CD4-positive, alpha-beta memory T cell (primary cell): ENCODE results near the gene SLC43A3. TPM values are rescaled to one million over a fixed set of nuclear protein-coding genes. Genes with fewer than 3 reads are reported as not detected.

ENCODE experiments used
- CTCF ChIA-PET: fragments of 350-600 bp; sonication (Branson Sonifier 250); formaldehyde crosslinking; loops from one replicate; lab custom pipeline; 2021; ENCODE audit warnings: inconsistent platforms; ENCODE audit not compliant: partially characterized antibody; lab: Charles Lee
- POLR2A ChIA-PET: fragments of 350-600 bp; sonication (Branson Sonifier 250); formaldehyde crosslinking; loops from one replicate; lab custom pipeline; 2021; ENCODE audit not compliant: partially characterized antibody; lab: Charles Lee
- DNase-seq, 5 donors: peaks; one replicate each; pipeline versions ENCODE4 v3.0.0 to v3.0.0-alpha.2; 2020 to 2022; ENCODE audit warnings: mixed read lengths in 1 of 5
- H3K27ac ChIP-seq: one replicate; pipeline ENCODE4 v1.7.0; 2013; ENCODE audit warnings: low read depth, low read length
- H3K27me3 ChIP-seq: 2 replicates; pipeline ENCODE4 v1.7.0; 2013; ENCODE audit warnings: mild to moderate bottlenecking, low read length, moderate library complexity; ENCODE audit not compliant: insufficient read depth
- H3K36me3 ChIP-seq: 2 replicates; pipeline ENCODE4 v1.7.0; 2013; ENCODE audit warnings: mild to moderate bottlenecking, low read length, moderate library complexity; ENCODE audit not compliant: insufficient read depth
- H3K4me1 ChIP-seq: 2 replicates; pipeline ENCODE4 v1.7.0; 2013; ENCODE audit warnings: mild to moderate bottlenecking, low read length, moderate library complexity; ENCODE audit not compliant: insufficient read depth
- H3K4me3 ChIP-seq, 2 donors: one replicate each; pipeline ENCODE4 v1.7.0; 2013; ENCODE audit warnings: low read length in 2 of 2, mild to moderate bottlenecking in 1 of 2
- H3K9me3 ChIP-seq, 2 donors: one replicate each; pipeline ENCODE4 v1.7.0; 2013; ENCODE audit warnings: low read length in 2 of 2, control low read depth in 1 of 2; ENCODE audit not compliant: control insufficient read depth in 1 of 2
- H3K27ac Mint-ChIP-seq, 7 donors: one replicate each; pipeline ENCODE4 v1.8.0; 2020 to 2021; ENCODE audit warnings: mixed read lengths in 7 of 7, mild to moderate bottlenecking in 6 of 7, inconsistent platforms in 3 of 7, moderate library complexity in 3 of 7
- H3K27me3 Mint-ChIP-seq, 2 donors: one replicate each; pipeline ENCODE4 v1.8.0; 2020 to 2021; ENCODE audit warnings: mixed read lengths in 2 of 2
- H3K36me3 Mint-ChIP-seq, 2 donors: one replicate each; pipeline ENCODE4 v1.8.0; 2020 to 2021; ENCODE audit warnings: mixed read lengths in 2 of 2, inconsistent platforms in 1 of 2, mild to moderate bottlenecking in 1 of 2
- H3K4me1 Mint-ChIP-seq, 4 donors: one replicate each; pipeline ENCODE4 v1.8.0; 2020 to 2021; ENCODE audit warnings: mixed read lengths in 4 of 4, mild to moderate bottlenecking in 1 of 4
- H3K4me3 Mint-ChIP-seq, 8 donors: one replicate each; pipeline ENCODE4 v1.8.0; 2020 to 2021; ENCODE audit warnings: mixed read lengths in 8 of 8, mild to moderate bottlenecking in 7 of 8, moderate library complexity in 6 of 8, inconsistent platforms in 3 of 8
- H3K9me3 Mint-ChIP-seq, 8 donors: one replicate each; pipeline ENCODE4 v1.8.0; 2020 to 2021; ENCODE audit warnings: mixed read lengths in 8 of 8, mild to moderate bottlenecking in 5 of 8, inconsistent platforms in 3 of 8, moderate library complexity in 1 of 8
- intact Hi-C: fragments of 100-400 bp; cut with micrococcal nuclease; formaldehyde crosslinking; loops from one replicate; pipeline ENCODE4 v1.15.1; 2023
- polyA plus RNA-seq, 2 donors: library from polyadenylated mRNA; unstranded; fragments of 300-500 nt; fragmentation: Illumina TruSeq; gene quantifications; one replicate each; pipeline ENCODE4 v1.2.3, GENCODE V29; 2021
- total RNA-seq, 2 experiments: library from RNA; stranded (reverse); gene quantifications; one replicate each; pipeline ENCODE4 v1.2.3, GENCODE V29; 2021

SLC43A3 gene
- total and polyA plus RNA-seq, 4 experiments from 2014 or later: 15.1 to 18.5 (median 16.7) TPM

- ChIA-PET POLR2A (no interaction called here), CTCF (interaction anchor here (1.7 kb wide), 1 partner anchor 28 kb away, joined by 9 read pairs; no protein-coding TSS in a partner anchor)
- Mint-ChIP-seq H3K9me3 (no peaks in the 10 kb centered on the region), H3K36me3 (no peaks in the 10 kb centered on the region), H3K27ac (peak overlapping the region in 2 of 7 donors; percentile 48 to 81), H3K4me3 (no peak overlapping the region), H3K4me1 (peaks cover 20 to 29% (median 24%) of the 10 kb centered on the region in 4 donors), H3K27me3 (no peaks in the 10 kb centered on the region)
- Histone ChIP-seq H3K36me3 (no peaks in the 10 kb centered on the region), H3K4me3 (no peak overlapping the region), H3K9me3 (no peaks in the 10 kb centered on the region), H3K4me1 (peaks cover 21% of the 10 kb centered on the region), H3K27ac (no peak overlapping the region), H3K27me3 (no peaks in the 10 kb centered on the region)
- intact Hi-C loops: loop anchor here (5.0 kb wide), 2 partner anchors 83 to 103 kb away; no protein-coding TSS in a partner anchor
- no peak for DNase-seq
Observed at GRCh38 chr11:57429946-57430345, 3.0 kb upstream of the SLC43A3 start.

GRCh38 chr11:57428643-57429042 is 1.7 kb upstream of the SLC43A3 start:
- Histone ChIP-seq H3K9me3 (no peaks in the 10 kb centered on the region), H3K4me1 (peaks cover 34% of the 10 kb centered on the region), H3K27ac (no peak overlapping the region), H3K27me3 (no peaks in the 10 kb centered on the region), H3K4me3 (no peak overlapping the region), H3K36me3 (no peaks in the 10 kb centered on the region)
- no peak for DNase-seq
- POLR2A ChIA-PET: no interaction called here
- peaks cover 3% of the 10 kb centered on the region in 2 donors for H3K36me3 Mint-ChIP-seq
- peaks cover 29 to 42% (median 35%) of the 10 kb centered on the region in 4 donors for H3K4me1 Mint-ChIP-seq
- H3K4me3 Mint-ChIP-seq: no peak overlapping the region
- no peaks in the 10 kb centered on the region for H3K9me3 Mint-ChIP-seq
- no peaks in the 10 kb centered on the region for H3K27me3 Mint-ChIP-seq
- CTCF ChIA-PET: interaction anchor here (1.1 to 5.9 kb wide), 2 partner anchors 29 to 99 kb away, joined by 3 to 56 read pairs; no protein-coding TSS in a partner anchor
- intact Hi-C loops: loop anchor here (5.0 kb wide), 2 partner anchors 81 to 101 kb away; no protein-coding TSS in a partner anchor
- peak overlapping the region in 2 of 7 donors; percentile 22 to 94 for H3K27ac Mint-ChIP-seq

DNA sequence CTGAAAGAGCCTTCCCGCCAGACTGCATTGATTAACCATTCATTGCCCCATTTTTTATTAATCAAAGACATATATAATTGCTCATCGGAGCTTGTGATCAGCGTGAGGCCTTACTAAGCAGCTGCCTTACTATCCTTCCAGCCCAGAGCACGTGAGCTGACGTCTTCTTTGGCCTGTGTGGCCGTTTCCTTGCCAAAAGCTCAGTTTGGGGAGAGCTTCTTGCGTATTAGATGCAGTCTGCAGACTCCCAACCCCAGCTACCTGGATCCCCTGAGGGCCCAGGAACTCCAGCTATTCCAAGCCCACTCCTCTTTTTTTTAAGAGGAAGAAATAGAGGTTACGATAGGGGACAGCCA is 784 bp upstream of the SLC43A3 start:
- Mint-ChIP-seq H3K4me3 (peak overlapping the region; percentile 83 to 93 (median 87)), H3K36me3 (peaks cover 4 to 8% of the 10 kb centered on the region in 2 donors), H3K27me3 (no peaks in the 10 kb centered on the region), H3K27ac (peak overlapping the region in 4 of 7 donors; percentile 78 to 94 (median 88)), H3K9me3 (no peaks in the 10 kb centered on the region), H3K4me1 (peaks cover 30 to 51% (median 40%) of the 10 kb centered on the region in 4 donors)
- intact Hi-C loops: loop anchor here (5.0 kb wide), 2 partner anchors 80 to 100 kb away; no protein-coding TSS in a partner anchor
- Histone ChIP-seq H3K4me3 (no peak overlapping the region), H3K9me3 (no peaks in the 10 kb centered on the region), H3K4me1 (peaks cover 34% of the 10 kb centered on the region), H3K27me3 (no peaks in the 10 kb centered on the region), H3K36me3 (peaks cover 3% of the 10 kb centered on the region), H3K27ac (no peak overlapping the region)
- DNase-seq: no peak
- POLR2A ChIA-PET: no interaction called here
- CTCF ChIA-PET: interaction anchor here (0.8 to 5.9 kb wide), 4 partner anchors 30 to 140 kb away, joined by 3 to 56 read pairs (median 4); partner anchors contain the start of gene UBE2L6

DNA sequence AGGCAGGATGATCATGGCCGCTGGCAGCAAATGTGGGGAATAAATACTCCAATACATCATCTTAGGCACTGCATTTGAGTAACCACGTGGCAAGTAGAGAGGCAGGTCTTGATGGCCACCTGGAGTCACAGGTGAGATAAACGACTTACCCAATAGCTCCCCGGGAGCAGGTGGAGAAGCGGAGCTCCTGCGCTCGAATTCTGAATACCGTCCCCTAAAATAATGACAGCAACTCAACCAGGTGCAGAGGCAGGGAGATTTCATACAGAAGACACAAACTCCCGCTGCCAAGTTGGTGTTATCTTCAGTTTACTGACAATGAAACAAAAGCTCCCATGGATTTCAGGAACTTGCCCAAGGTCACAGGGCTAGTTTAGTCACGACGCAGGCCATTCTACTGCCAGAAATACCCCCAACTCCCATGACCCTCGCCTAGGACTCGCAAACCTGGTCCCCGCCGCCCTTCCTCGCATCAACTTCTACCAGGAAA is 437 bp downstream of the SLC43A3 start:
- H3K36me3 ChIP-seq: peaks cover 4% of the 10 kb centered on the region
- H3K4me3 ChIP-seq: peak overlapping the region; percentile 32 to 58
- Mint-ChIP-seq H3K9me3 (no peaks in the 10 kb centered on the region), H3K36me3 (peaks cover 10 to 19% of the 10 kb centered on the region in 2 donors), H3K4me1 (peaks cover 33 to 56% (median 40%) of the 10 kb centered on the region in 4 donors), H3K4me3 (peak overlapping the region; percentile 83 to 93 (median 88)), H3K27me3 (no peaks in the 10 kb centered on the region), H3K27ac (peak overlapping the region; percentile 77 to 94 (median 90))
- peaks cover 34% of the 10 kb centered on the region for H3K4me1 ChIP-seq
- no peaks in the 10 kb centered on the region for H3K27me3 ChIP-seq
- peak overlapping the region; percentile 45 for H3K27ac ChIP-seq
- DNase-seq: peak in 2 of 5 donors; percentile 6 to 33
- H3K9me3 ChIP-seq: no peaks in the 10 kb centered on the region
- ChIA-PET POLR2A (interaction anchor here (0.8 to 4.1 kb wide), 7 partner anchors 10 to 315 kb away, joined by 3 to 13 read pairs (median 4); partner anchors contain the start of genes SELENOH, SSRP1, TNKS1BP1 and UBE2L6), CTCF (interaction anchor here (1.0 to 5.9 kb wide), 4 partner anchors 31 to 81 kb away, joined by 3 to 56 read pairs (median 10); no protein-coding TSS in a partner anchor)
- intact Hi-C loops: loop anchor here (5.0 kb wide), 2 partner anchors 79 to 99 kb away; no protein-coding TSS in a partner anchor

- intact Hi-C loops: loop anchor here (1.0 to 5.0 kb wide), 5 partner anchors 31 to 1153 kb away; partner anchors contain the start of genes TIMM10 and ZFP91
- H3K9me3 ChIP-seq: no peaks in the 10 kb centered on the region
- Mint-ChIP-seq H3K4me3 (peak overlapping the region; percentile 83 to 93 (median 88)), H3K36me3 (peaks cover 10 to 22% of the 10 kb centered on the region in 2 donors), H3K9me3 (no peaks in the 10 kb centered on the region), H3K27ac (peak overlapping the region; percentile 77 to 97 (median 94)), H3K4me1 (peaks cover 33 to 56% (median 40%) of the 10 kb centered on the region in 4 donors), H3K27me3 (no peaks in the 10 kb centered on the region)
- H3K27ac ChIP-seq: peak overlapping the region; percentile 54
- H3K4me1 ChIP-seq: peaks cover 34% of the 10 kb centered on the region
- H3K27me3 ChIP-seq: no peaks in the 10 kb centered on the region
- H3K36me3 ChIP-seq: peaks cover 4% of the 10 kb centered on the region
- peak overlapping the region; percentile 32 to 58 for H3K4me3 ChIP-seq
- ChIA-PET POLR2A (interaction anchor here (0.8 to 4.1 kb wide), 11 partner anchors 10 to 316 kb away, joined by 3 to 13 read pairs (median 4); partner anchors contain the start of genes SELENOH, SSRP1, TNKS1BP1 and UBE2L6), CTCF (interaction anchor here (1.0 to 5.9 kb wide), 5 partner anchors 32 to 375 kb away, joined by 3 to 56 read pairs (median 5); no protein-coding TSS in a partner anchor)
- no peak for DNase-seq
Observed at GRCh38 chr11:57425565-57426438, 1.1 kb downstream of the SLC43A3 start.

DNA sequence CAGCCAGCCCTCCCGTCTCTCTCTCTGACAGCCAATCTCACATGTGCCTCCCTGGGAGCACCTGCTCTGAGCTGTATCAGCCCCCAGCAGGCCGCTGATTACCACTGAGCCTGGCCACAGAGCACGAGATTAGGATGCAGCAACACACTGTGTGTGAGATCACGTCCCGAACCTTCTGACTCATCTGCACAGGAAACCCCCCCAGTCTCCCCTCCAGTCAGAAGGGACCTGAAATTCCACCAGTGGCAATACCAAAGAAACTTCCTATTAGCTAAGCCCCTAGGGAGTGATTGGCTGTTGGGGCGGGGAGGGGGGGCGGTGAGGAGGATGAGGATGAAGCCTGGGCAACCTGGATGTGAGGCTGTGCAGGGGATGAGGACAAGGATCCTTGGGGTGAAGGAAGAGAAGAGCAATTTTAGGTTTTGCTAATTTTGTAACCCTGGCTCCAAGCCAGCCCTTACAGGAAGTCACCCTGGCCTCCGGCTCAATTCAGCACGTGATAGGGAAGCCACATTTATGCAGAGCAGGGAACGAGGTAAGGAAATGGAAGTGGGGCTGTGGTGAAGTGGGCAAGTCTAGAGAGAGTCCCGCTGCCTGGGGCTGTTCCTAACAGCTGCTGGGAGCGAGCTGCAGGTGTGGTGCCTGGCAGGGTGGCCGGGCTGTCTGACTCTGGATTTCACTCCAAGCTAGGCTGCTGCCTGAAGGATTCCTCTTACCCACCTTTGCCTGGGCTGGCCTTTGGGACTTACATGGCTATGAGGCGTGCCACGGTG is 1.9 kb downstream of the SLC43A3 start:
- Histone ChIP-seq H3K4me3 (peak overlapping the region; percentile 17 to 39), H3K27ac (peak overlapping the region; percentile 54), H3K27me3 (no peaks in the 10 kb centered on the region), H3K36me3 (peaks cover 11% of the 10 kb centered on the region), H3K9me3 (no peaks in the 10 kb centered on the region), H3K4me1 (peaks cover 34% of the 10 kb centered on the region)
- H3K9me3 Mint-ChIP-seq: no peaks in the 10 kb centered on the region
- H3K4me3 Mint-ChIP-seq: peak overlapping the region; percentile 68 to 93 (median 86)
- DNase-seq: peak; percentile 67 to 97 (median 69)
- peaks cover 14 to 30% of the 10 kb centered on the region in 2 donors for H3K36me3 Mint-ChIP-seq
- H3K27ac Mint-ChIP-seq: peak overlapping the region; percentile 70 to 97 (median 94)
- CTCF ChIA-PET: interaction anchor here (0.5 to 5.9 kb wide), 8 partner anchors 32 to 376 kb away, joined by 3 to 56 read pairs (median 4); no protein-coding TSS in a partner anchor
- POLR2A ChIA-PET: interaction anchor here (0.9 to 4.1 kb wide), 7 partner anchors 9 to 143 kb away, joined by 3 to 13 read pairs (median 5); partner anchors contain the start of genes SSRP1, TNKS1BP1 and UBE2L6
- H3K4me1 Mint-ChIP-seq: peaks cover 35 to 56% (median 40%) of the 10 kb centered on the region in 4 donors
- intact Hi-C loops: loop anchor here (1.0 to 5.0 kb wide), 5 partner anchors 32 to 1154 kb away; partner anchors contain the start of genes TIMM10 and ZFP91
- no peaks in the 10 kb centered on the region for H3K27me3 Mint-ChIP-seq
